Type B pancreatic cell (in vitro differentiated cells): ENCODE results near the gene CYTH1. TPM values are rescaled to one million over a fixed set of nuclear protein-coding genes. Genes with fewer than 3 reads are reported as not detected.

Source experiments
- DNase-seq: peaks from one replicate; pipeline ENCODE4 v3.0.0; 2021; ENCODE audit warnings: mixed read lengths; ENCODE audit not compliant: unreplicated experiment; ENCODE audit errors: extremely low spot score
- H3K27ac Mint-ChIP-seq: 2 replicates; pipeline ENCODE4 v1.8.0; 2021; ENCODE audit warnings: mild to moderate bottlenecking, mixed read lengths
- H3K27me3 Mint-ChIP-seq: 2 replicates; pipeline ENCODE4 v1.8.0; 2021; ENCODE audit warnings: mixed read lengths
- H3K36me3 Mint-ChIP-seq: 2 replicates; pipeline ENCODE4 v1.8.0; 2021; ENCODE audit warnings: mixed read lengths
- H3K4me1 Mint-ChIP-seq: one replicate; pipeline ENCODE4 v1.8.0; 2021; ENCODE audit warnings: mixed read lengths; ENCODE audit not compliant: unreplicated experiment
- H3K4me3 Mint-ChIP-seq: 2 replicates; pipeline ENCODE4 v1.8.0; 2021; ENCODE audit warnings: mild to moderate bottlenecking, mixed read lengths
- H3K9me3 Mint-ChIP-seq: 2 replicates; pipeline ENCODE4 v1.8.0; 2021; ENCODE audit warnings: mixed read lengths
- total RNA-seq: library from RNA; stranded (reverse); gene quantifications from 2 replicates; pipeline ENCODE4 v1.2.1, GENCODE V29; 2021; ENCODE audit warnings: low replicate concordance
- TF ChIP-seq, protein P1 (sequence below): fragments of 200-600 bp; sonication (generic); conservative IDR thresholded peaks from 2 replicates; pipeline ENCODE4 v1.5.0; 2021; ENCODE audit warnings: antibody characterized with exemption, mild to moderate bottlenecking

CYTH1 gene
- total RNA-seq, 1 donor from 2014 or later: 30.3 TPM

DNA sequence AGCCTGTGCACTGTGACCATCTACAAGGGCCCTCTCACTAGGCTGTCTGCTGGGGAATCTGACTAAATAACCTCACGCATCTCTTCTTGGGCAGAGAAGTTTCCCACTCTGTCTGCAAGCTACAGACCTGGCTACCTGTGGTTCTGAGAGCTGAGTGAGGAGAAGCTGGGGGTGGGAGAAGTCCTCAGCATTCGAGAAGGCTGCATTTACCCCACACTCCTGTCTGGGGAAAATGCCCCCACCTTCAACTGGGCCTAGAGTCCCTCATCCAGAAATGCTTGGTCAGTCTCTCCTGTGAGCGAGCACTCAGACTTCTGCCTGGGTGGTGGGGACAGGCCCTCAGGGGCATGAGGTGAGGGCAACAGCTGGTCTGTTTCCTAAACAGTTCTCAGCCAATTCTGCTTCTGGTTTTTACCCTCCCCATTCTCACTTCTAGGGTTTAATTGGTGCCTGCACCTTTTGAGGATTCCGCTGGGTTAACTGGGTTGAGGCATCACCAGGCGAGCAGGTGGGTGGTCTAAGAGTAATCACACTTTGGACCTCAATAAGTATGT lies 98.6 kb downstream of the CYTH1 start:
- Mint-ChIP-seq H3K27me3 (no peaks in the 10 kb centered on the region), H3K4me1 (peaks cover 10% of the 10 kb centered on the region), H3K9me3 (no peaks in the 10 kb centered on the region), H3K27ac (no peak overlapping the region), H3K4me3 (no peak overlapping the region), H3K36me3 (peaks cover 25% of the 10 kb centered on the region)
- no peak for DNase-seq
- TF ChIP-seq, protein P1, sequence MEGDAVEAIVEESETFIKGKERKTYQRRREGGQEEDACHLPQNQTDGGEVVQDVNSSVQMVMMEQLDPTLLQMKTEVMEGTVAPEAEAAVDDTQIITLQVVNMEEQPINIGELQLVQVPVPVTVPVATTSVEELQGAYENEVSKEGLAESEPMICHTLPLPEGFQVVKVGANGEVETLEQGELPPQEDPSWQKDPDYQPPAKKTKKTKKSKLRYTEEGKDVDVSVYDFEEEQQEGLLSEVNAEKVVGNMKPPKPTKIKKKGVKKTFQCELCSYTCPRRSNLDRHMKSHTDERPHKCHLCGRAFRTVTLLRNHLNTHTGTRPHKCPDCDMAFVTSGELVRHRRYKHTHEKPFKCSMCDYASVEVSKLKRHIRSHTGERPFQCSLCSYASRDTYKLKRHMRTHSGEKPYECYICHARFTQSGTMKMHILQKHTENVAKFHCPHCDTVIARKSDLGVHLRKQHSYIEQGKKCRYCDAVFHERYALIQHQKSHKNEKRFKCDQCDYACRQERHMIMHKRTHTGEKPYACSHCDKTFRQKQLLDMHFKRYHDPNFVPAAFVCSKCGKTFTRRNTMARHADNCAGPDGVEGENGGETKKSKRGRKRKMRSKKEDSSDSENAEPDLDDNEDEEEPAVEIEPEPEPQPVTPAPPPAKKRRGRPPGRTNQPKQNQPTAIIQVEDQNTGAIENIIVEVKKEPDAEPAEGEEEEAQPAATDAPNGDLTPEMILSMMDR: no peak

- no peak for DNase-seq
- H3K4me3 Mint-ChIP-seq: no peak overlapping the region
- no peak overlapping the region for H3K27ac Mint-ChIP-seq
Observed at GRCh38 chr17:78682363-78682762, 99.7 kb downstream of the CYTH1 start.

DNA sequence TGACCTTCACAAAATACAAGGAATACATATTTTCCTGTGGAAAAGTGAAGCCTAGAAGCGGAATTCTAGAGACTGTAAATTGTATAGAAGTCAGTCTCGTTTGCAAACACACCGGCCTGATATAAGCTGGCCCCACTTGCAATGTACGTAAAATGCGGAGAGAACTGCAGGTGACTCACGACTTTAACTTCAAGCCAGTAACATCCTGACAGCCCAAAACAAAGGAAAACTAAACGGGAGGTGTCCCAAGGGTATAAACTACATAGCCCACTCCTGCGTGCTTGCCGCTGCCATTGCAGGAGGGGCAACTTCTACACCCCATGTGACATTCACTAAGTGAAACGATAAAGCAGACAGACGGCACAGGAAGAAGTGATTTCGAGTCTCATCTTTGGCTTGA lies 101.6 kb downstream of the CYTH1 start:
- DNase-seq: no peak
- Mint-ChIP-seq H3K4me3 (no peak overlapping the region), H3K27ac (no peak overlapping the region), H3K4me1 (peaks cover 10% of the 10 kb centered on the region), H3K9me3 (no peaks in the 10 kb centered on the region), H3K27me3 (no peaks in the 10 kb centered on the region), H3K36me3 (peaks cover 11% of the 10 kb centered on the region)
- TF ChIP-seq, protein P1: no peak

More at GRCh38 chr17:78682363-78682762, 99.7 kb downstream of the CYTH1 start:
- Mint-ChIP-seq H3K4me1 (peaks cover 10% of the 10 kb centered on the region), H3K27me3 (no peaks in the 10 kb centered on the region), H3K9me3 (no peaks in the 10 kb centered on the region), H3K36me3 (peaks cover 14% of the 10 kb centered on the region)
- TF ChIP-seq, protein P1: no peak

- Mint-ChIP-seq H3K36me3 (peaks cover 11% of the 10 kb centered on the region), H3K9me3 (no peaks in the 10 kb centered on the region), H3K4me1 (peaks cover 10% of the 10 kb centered on the region), H3K4me3 (no peak overlapping the region), H3K27ac (peak overlapping the region; percentile 50), H3K27me3 (no peaks in the 10 kb centered on the region)
- TF ChIP-seq, protein P1: no peak
- no peak for DNase-seq
Observed at GRCh38 chr17:78679495-78680395, 102.3 kb downstream of the CYTH1 start.

DNA sequence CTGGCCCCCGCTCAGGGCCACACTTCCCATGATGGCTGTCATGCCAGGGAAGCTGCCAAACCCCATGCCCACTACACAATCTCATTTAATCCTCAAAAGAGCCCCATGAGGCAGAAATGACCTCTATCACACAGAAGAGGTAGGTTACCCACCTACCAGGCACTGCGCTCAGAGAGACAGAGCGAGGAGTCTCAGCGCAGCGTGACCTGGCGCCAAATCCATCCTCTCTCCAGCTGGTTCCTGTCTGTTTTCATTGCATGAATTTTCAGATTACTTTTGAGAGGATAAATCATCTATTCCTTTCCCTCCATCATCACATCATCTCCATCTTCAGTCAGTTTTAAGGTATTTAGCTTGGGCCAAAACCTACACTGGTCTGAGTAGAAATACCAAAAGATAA lies 103.4 kb downstream of the CYTH1 start:
- no peak for DNase-seq
- Mint-ChIP-seq H3K4me3 (no peak overlapping the region), H3K36me3 (peaks cover 11% of the 10 kb centered on the region), H3K4me1 (peaks cover 10% of the 10 kb centered on the region), H3K27me3 (no peaks in the 10 kb centered on the region), H3K27ac (peak overlapping the region; percentile 50), H3K9me3 (no peaks in the 10 kb centered on the region)
- TF ChIP-seq, protein P1: no peak
